ENCODE results near the gene RNF141. TPM values are rescaled to one million over a fixed set of nuclear protein-coding genes. Genes with fewer than 3 reads are reported as not detected.

Gene RNF141, protein sequence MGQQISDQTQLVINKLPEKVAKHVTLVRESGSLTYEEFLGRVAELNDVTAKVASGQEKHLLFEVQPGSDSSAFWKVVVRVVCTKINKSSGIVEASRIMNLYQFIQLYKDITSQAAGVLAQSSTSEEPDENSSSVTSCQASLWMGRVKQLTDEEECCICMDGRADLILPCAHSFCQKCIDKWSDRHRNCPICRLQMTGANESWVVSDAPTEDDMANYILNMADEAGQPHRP
- 39.2 TPM for total RNA-seq
- long read RNA-seq, full-length matches to known transcripts = 63 of 68 reads
- long read RNA-seq, partial matches to known transcripts = 4 of 68 reads
- long read RNA-seq, other reads (novel, unspliced or antisense) = 1 of 68 reads

DNA sequence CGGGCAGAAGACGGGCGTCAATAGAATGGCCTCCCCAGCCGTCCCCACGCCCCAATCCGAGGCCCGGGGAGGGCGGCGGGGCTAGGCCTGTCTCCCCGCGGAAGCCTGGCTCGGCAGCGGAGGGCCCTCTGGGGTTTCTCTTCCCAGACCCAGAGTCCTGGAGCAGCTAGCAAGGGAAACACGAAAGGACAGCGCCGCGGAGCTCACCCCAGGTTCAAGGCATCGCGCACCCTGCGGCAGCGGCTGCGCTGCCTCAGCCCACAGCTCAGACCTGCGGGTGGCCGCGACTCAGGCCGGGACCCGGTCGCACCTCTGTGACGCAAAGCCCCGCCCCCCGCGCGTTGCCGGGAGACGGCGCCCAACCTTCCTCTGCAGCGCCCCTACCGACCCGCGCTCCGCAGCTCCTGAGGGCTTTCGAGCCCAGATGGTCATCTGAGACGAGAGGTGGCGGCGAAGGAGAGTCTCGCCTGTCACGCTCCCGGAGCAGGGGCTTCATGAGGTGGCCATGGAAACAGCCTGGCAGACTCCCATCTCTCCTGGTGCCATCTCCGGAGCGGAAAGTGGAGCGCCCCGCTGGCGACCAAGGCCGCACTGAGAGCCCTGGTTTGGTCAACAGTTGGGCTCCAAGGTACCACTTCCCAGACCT lies at the start of gene RNF141:
TSS of gene RNF141 (minus strand) at position 273 of the 646 bp plus-strand sequence. CDS start 7,029 bp downstream, outside the sequence.
- no peaks in the 10 kb centered on the region for H3K27me3 ChIP-seq (ENCODE audit: low read depth)
- H3K9me3 ChIP-seq (replicated peaks) = no peaks in the 10 kb centered on the region
- H3K4me1 ChIP-seq = peaks cover 23% of the 10 kb centered on the region
- intact Hi-C loops (cut with micrococcal nuclease) = no loop called here
- DNase-seq = peak; percentile 96
- no peaks in the 10 kb centered on the region for H3K36me3 ChIP-seq
- peak within 1 kb of the TSS; percentile 97 for H3K4me3 ChIP-seq
- TF ChIP-seq, protein P1, sequence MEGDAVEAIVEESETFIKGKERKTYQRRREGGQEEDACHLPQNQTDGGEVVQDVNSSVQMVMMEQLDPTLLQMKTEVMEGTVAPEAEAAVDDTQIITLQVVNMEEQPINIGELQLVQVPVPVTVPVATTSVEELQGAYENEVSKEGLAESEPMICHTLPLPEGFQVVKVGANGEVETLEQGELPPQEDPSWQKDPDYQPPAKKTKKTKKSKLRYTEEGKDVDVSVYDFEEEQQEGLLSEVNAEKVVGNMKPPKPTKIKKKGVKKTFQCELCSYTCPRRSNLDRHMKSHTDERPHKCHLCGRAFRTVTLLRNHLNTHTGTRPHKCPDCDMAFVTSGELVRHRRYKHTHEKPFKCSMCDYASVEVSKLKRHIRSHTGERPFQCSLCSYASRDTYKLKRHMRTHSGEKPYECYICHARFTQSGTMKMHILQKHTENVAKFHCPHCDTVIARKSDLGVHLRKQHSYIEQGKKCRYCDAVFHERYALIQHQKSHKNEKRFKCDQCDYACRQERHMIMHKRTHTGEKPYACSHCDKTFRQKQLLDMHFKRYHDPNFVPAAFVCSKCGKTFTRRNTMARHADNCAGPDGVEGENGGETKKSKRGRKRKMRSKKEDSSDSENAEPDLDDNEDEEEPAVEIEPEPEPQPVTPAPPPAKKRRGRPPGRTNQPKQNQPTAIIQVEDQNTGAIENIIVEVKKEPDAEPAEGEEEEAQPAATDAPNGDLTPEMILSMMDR (IDR thresholded peaks at IDR 0.05; ENCODE audit: borderline replicate concordance) = peak; percentile 91
- H3K27ac ChIP-seq (replicated peaks) = peak within 1 kb of the TSS; percentile 93

DNA sequence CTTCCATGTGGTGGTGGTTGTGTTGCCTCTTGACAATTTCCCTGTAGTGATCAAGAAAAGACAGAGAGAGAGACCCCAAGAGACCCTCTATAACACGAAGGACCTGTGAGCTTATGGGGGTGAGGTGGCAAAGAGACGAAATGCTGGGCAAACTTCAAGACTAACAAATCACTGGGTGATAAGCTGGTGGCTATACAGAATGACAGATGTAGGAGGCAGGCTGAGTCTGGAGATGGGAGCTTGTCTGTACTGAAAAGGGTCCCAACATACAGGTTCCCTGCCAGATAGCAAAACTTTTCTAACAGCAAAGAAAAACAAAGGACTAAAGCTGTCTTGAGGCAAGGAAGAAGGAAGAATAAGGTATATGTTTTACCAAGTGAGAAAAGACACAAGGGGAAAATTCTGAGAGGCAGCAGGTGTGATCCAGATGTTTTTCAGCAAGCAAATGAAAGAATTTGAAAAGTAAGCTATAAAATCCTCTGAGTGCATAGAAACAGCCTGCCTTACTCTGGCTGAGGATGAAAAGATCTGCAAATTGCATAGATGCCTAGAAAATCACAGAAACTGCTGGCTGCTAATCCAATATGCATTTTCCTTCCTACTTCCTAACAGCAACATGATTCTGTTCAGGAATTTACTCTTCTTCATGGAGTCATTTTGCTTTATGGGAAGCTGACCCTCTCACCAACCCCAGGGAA lies 49.4 kb upstream of the RNF141 start:
- peaks cover 9% of the 10 kb centered on the region for H3K4me1 ChIP-seq
- H3K4me3 ChIP-seq = no peak overlapping the region
- no peaks in the 10 kb centered on the region for H3K9me3 ChIP-seq (replicated peaks)
- no peak for DNase-seq
- H3K27ac ChIP-seq (replicated peaks) = peak overlapping the region; percentile 27
- no peaks in the 10 kb centered on the region for H3K36me3 ChIP-seq
- intact Hi-C loops (cut with micrococcal nuclease) = no loop called here
- no peaks in the 10 kb centered on the region for H3K27me3 ChIP-seq (ENCODE audit: low read depth)
- TF ChIP-seq, protein P1 (IDR thresholded peaks at IDR 0.05; ENCODE audit: borderline replicate concordance) = no peak

DNA sequence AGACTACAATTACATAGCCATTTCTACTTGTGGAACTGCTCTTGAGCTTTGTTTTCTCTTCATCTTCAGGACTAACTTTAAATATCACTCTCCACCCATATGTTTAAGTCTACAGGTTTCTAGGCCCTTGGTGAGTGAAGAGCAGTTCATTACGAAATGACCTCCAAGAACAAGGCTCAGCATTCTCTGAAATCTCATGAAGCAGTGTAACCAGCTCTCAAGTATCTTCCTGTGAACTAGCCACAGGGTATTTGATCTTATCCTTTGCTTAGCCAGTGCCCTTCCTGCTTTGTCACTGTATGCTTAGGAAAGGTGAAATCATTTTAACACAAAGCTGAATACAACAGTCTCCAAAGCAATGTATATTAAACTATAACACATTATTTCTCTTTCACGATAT lies 47.9 kb upstream of the RNF141 start:
- Histone ChIP-seq H3K9me3 (replicated peaks) (no peaks in the 10 kb centered on the region), H3K27ac (replicated peaks) (no peak overlapping the region), H3K36me3 (no peaks in the 10 kb centered on the region), H3K4me3 (no peak overlapping the region), H3K4me1 (peaks cover 22% of the 10 kb centered on the region), H3K27me3 (ENCODE audit: low read depth) (no peaks in the 10 kb centered on the region)
- DNase-seq = no peak
- intact Hi-C loops (cut with micrococcal nuclease) = no loop called here
- TF ChIP-seq, protein P1 (IDR thresholded peaks at IDR 0.05; ENCODE audit: borderline replicate concordance) = no peak

DNA sequence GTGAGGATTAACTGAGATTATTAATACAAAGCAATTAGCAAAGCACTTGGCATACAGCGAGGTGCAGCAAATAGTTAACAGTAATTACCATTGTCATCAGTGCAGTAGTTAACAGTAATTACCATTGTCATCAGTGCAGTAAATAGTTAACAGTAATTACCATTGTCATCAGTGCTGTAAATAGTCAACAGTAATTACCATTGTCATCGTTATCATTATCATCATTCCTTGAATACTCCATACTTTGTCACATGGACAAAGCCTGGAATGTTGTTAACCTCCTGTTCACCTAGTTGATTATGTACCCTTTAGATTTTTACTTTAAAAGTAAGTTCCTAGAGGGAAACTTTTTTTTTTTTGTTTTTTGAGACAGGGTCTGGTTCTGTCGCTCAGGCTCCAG lies 47.0 kb upstream of the RNF141 start:
- TF ChIP-seq, protein P1 (IDR thresholded peaks at IDR 0.05; ENCODE audit: borderline replicate concordance) = no peak
- Histone ChIP-seq H3K4me1 (peaks cover 29% of the 10 kb centered on the region), H3K4me3 (no peak overlapping the region), H3K27ac (replicated peaks) (no peak overlapping the region), H3K27me3 (ENCODE audit: low read depth) (no peaks in the 10 kb centered on the region), H3K9me3 (replicated peaks) (no peaks in the 10 kb centered on the region), H3K36me3 (no peaks in the 10 kb centered on the region)
- intact Hi-C loops (cut with micrococcal nuclease) = no loop called here
- DNase-seq = no peak

DNA sequence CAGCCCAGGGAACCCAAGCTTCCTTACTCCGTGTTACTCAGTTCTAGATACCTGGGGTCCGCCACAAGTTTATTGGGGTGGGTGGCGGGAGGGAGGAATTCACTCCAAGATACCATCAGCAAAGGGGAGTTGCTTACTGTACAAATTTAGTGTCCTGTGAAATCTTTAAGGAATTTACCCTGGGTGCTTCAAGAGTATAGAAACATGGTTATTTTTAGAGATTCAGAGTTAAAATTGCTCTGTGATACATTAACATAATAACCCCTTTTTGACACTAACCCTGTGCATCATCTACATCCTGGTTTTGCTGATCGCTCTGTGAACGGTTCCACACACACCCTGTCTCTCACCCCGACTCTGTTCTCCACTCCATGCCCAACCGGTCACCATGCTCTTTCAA lies 46.4 kb upstream of the RNF141 start:
- Histone ChIP-seq H3K27ac (replicated peaks) (peak overlapping the region; percentile 10), H3K4me1 (peaks cover 29% of the 10 kb centered on the region), H3K27me3 (ENCODE audit: low read depth) (no peaks in the 10 kb centered on the region), H3K9me3 (replicated peaks) (no peaks in the 10 kb centered on the region), H3K4me3 (no peak overlapping the region), H3K36me3 (no peaks in the 10 kb centered on the region)
- no peak for DNase-seq
- TF ChIP-seq, protein P1 (IDR thresholded peaks at IDR 0.05; ENCODE audit: borderline replicate concordance) = no peak
- intact Hi-C loops (cut with micrococcal nuclease) = no loop called here
